Measurements from ENCODE around the gene GAB4.

The GAB4 gene

GRCh38 chr22:17007257-17007656 is 765 bp downstream of the GAB4 start:
- DNase-seq (ENCODE audit: low spot score): no peak
- in situ Hi-C loops (cut with MboI; ENCODE audit: low sequenced_read_pairs, unreplicated experiment): no loop called here
- TF ChIP-seq, protein P1, sequence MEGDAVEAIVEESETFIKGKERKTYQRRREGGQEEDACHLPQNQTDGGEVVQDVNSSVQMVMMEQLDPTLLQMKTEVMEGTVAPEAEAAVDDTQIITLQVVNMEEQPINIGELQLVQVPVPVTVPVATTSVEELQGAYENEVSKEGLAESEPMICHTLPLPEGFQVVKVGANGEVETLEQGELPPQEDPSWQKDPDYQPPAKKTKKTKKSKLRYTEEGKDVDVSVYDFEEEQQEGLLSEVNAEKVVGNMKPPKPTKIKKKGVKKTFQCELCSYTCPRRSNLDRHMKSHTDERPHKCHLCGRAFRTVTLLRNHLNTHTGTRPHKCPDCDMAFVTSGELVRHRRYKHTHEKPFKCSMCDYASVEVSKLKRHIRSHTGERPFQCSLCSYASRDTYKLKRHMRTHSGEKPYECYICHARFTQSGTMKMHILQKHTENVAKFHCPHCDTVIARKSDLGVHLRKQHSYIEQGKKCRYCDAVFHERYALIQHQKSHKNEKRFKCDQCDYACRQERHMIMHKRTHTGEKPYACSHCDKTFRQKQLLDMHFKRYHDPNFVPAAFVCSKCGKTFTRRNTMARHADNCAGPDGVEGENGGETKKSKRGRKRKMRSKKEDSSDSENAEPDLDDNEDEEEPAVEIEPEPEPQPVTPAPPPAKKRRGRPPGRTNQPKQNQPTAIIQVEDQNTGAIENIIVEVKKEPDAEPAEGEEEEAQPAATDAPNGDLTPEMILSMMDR (IDR thresholded peaks at IDR 0.05; ENCODE audit: borderline replicate concordance, control extremely low read depth, extremely low read depth, insufficient read depth, missing control alignments): no peak

DNA sequence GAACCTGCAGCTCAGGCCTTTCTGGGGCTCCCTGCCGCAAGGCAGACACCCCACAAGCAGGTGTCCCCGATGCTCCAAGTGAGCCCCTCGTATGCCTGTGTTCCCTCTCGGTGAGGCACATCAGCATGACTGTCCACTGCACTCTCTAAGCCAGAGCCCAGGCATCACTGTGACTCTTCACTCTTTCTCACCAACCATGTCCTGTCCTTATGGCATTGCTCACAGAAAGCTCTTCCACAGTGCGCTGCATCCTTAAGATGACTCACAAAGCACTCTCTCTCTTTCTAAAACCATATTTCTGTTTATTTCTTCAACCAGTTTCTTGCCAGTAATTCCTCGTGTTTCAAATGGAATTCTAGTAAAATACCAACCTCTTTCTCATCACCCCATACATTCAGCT is 18.1 kb downstream of the GAB4 start:
- in situ Hi-C loops (cut with MboI; ENCODE audit: low sequenced_read_pairs, unreplicated experiment): no loop called here
- no peak for DNase-seq (ENCODE audit: low spot score)
- TF ChIP-seq, protein P1 (IDR thresholded peaks at IDR 0.05; ENCODE audit: borderline replicate concordance, control extremely low read depth, extremely low read depth, insufficient read depth, missing control alignments): no peak

DNA sequence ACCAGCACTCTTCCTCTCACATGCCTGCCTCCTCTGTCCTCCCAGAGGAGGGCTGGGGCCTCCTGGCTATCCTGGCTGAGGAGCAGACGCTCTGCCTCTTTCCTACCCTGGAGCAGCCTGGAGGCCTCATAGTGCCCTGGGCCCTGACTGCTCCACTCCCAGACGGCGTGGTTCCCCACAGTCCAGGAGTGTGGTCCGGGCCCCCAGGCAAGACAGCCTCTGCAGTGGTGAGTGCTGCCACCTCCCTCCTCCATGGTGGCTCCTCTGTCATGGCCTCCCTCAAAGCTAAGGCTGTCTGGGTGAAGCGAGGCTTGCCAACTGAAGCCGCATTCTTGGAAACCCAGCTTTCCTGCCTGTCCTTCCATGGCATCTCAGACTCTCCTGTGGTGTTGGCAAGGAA is 19.8 kb downstream of the GAB4 start:
- DNase-seq (ENCODE audit: low spot score): no peak
- TF ChIP-seq, protein P1 (IDR thresholded peaks at IDR 0.05; ENCODE audit: borderline replicate concordance, control extremely low read depth, extremely low read depth, insufficient read depth, missing control alignments): no peak
- in situ Hi-C loops (cut with MboI; ENCODE audit: low sequenced_read_pairs, unreplicated experiment): no loop called here

DNA sequence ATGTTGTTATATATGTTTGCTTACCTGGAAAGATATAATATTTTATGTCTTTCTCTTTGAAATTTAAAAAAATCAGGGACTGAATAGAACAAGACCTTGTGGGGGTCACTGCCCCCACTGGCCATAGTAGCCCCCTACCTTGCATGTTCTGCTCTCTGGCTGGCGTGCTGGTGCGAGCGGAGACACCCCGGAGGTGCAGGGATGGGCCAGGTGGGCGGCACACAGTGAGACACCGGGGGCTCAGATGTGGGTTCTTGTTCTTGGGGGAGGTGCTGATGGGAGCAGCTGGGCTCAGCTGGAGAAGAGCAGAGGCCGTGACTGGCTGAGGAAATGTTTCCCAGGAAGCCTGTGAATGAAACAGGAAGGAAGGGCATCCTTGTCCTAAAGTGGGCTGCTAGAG is 20.2 kb downstream of the GAB4 start:
- no peak for DNase-seq (ENCODE audit: low spot score)
- TF ChIP-seq, protein P1 (IDR thresholded peaks at IDR 0.05; ENCODE audit: borderline replicate concordance, control extremely low read depth, extremely low read depth, insufficient read depth, missing control alignments): no peak
- in situ Hi-C loops (cut with MboI; ENCODE audit: low sequenced_read_pairs, unreplicated experiment): no loop called here

GRCh38 chr22:16975155-16975885 is 32.7 kb downstream of the GAB4 start:
- in situ Hi-C loops (cut with MboI; ENCODE audit: low sequenced_read_pairs, unreplicated experiment): no loop called here
- TF ChIP-seq, protein P1 (IDR thresholded peaks at IDR 0.05; ENCODE audit: borderline replicate concordance, control extremely low read depth, extremely low read depth, insufficient read depth, missing control alignments): no peak
- no peak for DNase-seq (ENCODE audit: low spot score)

GRCh38 chr22:16974298-16975084 is 33.5 kb downstream of the GAB4 start:
- DNase-seq (ENCODE audit: low spot score): no peak
- in situ Hi-C loops (cut with MboI; ENCODE audit: low sequenced_read_pairs, unreplicated experiment): no loop called here
- TF ChIP-seq, protein P1 (IDR thresholded peaks at IDR 0.05; ENCODE audit: borderline replicate concordance, control extremely low read depth, extremely low read depth, insufficient read depth, missing control alignments): no peak

Measured in GM13976 (cell line).